ENCODE results near the gene ASB16.

DNA sequence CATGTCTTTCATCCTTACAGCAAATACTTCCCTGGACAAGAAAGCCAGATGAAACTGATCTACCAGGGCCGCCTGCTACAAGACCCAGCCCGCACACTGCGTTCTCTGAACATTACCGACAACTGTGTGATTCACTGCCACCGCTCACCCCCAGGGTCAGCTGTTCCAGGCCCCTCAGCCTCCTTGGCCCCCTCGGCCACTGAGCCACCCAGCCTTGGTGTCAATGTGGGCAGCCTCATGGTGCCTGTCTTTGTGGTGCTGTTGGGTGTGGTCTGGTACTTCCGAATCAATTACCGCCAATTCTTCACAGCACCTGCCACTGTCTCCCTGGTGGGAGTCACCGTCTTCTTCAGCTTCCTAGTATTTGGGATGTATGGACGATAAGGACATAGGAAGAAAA lies 20.0 kb downstream of the ASB16 start:
- no peak for TF ChIP-seq CTCF (IDR thresholded peaks at IDR 0.05; ENCODE audit: low read length)
- no peak for TF ChIP-seq EZH2 (optimal IDR thresholded peaks at IDR 0.05; ENCODE audit: low read depth, low read length)
